OCI-LY7 (cell line): ENCODE data around the gene GPD2. TPM values are rescaled to one million over a fixed set of nuclear protein-coding genes. Genes with fewer than 3 reads are reported as not detected.

Source experiments
- BruUV-seq: library from RNA; stranded (reverse); fragments of 400-500 nt; replicated peaks from 2 replicates; lab custom pipeline; 2021; lab: Mats Ljungman, UMichigan
- CTCF ChIA-PET: fragments of 300-600 bp; sonication (Branson Sonifier 250); formaldehyde crosslinking; loops from one replicate; lab custom pipeline; 2022; ENCODE audit warnings: antibody characterized with exemption; ENCODE audit not compliant: unreplicated experiment; lab: Charles Lee
- POLR2A ChIA-PET: fragments of 300-600 bp; sonication (Branson Sonifier 250); formaldehyde crosslinking; loops from one replicate; lab custom pipeline; 2022; ENCODE audit warnings: antibody characterized with exemption; lab: Charles Lee
- DNase-seq: peaks from one replicate; pipeline ENCODE4 v3.0.0-alpha.2; 2015; ENCODE audit warnings: low spot score
- H2AFZ ChIP-seq: fragments of 200-600 bp; sonication (generic), shearing (Covaris generic); 2 replicates; pipeline ENCODE4 v1.6.1; 2014; ENCODE audit warnings: mild to moderate bottlenecking, antibody characterized with exemption, low read length, moderate library complexity
- H3K27ac ChIP-seq: fragments of 200-600 bp; sonication (generic); 2 replicates; pipeline ENCODE4 v1.5.1; 2014; ENCODE audit warnings: mixed run types, low read depth, mild to moderate bottlenecking, moderate library complexity, low read length, inconsistent platforms; ENCODE audit not compliant: poor library complexity, severe bottlenecking
- H3K36me3 ChIP-seq: fragments of 200-600 bp; sonication (generic); 2 replicates; pipeline ENCODE4 v1.6.1; 2014; ENCODE audit warnings: mild to moderate bottlenecking, antibody characterized with exemption, low read length, moderate library complexity, mixed read lengths; ENCODE audit not compliant: insufficient read depth
- H3K4me1 ChIP-seq: fragments of 200-600 bp; sonication (generic); 2 replicates; pipeline ENCODE4 v1.5.1; 2014; ENCODE audit warnings: mild to moderate bottlenecking, low read length; ENCODE audit not compliant: insufficient read depth, poor library complexity, severe bottlenecking
- H3K4me2 ChIP-seq: fragments of 200-600 bp; sonication (generic); 2 replicates; pipeline ENCODE4 v1.6.1; 2014; ENCODE audit warnings: mild to moderate bottlenecking, low read length
- H3K4me3 ChIP-seq: fragments of 200-600 bp; sonication (generic); 2 replicates; pipeline ENCODE4 v1.5.1; 2014; ENCODE audit warnings: mild to moderate bottlenecking, low read depth, low read length; ENCODE audit not compliant: poor library complexity, severe bottlenecking
- H3K79me2 ChIP-seq: fragments of 200-600 bp; sonication (generic); 2 replicates; pipeline ENCODE4 v1.6.1; 2016; ENCODE audit warnings: low read depth, mild to moderate bottlenecking, low read length, moderate library complexity, mixed read lengths; ENCODE audit not compliant: insufficient read depth
- H3K9me2 ChIP-seq: fragments of 200-600 bp; sonication (generic); 2 replicates; pipeline ENCODE4 v1.6.1; 2016; ENCODE audit warnings: mild to moderate bottlenecking, low read length, mixed read lengths; ENCODE audit not compliant: insufficient read depth
- H3K9me3 ChIP-seq: fragments of 200-600 bp; sonication (generic); 2 replicates; pipeline ENCODE4 v1.6.1; 2014; ENCODE audit warnings: mild to moderate bottlenecking, mixed run types, low read length, mixed read lengths
- H4K20me1 ChIP-seq: fragments of 200-600 bp; sonication (generic); 2 replicates; pipeline ENCODE4 v1.6.1; 2014; ENCODE audit warnings: mild to moderate bottlenecking, antibody characterized with exemption, low read length, moderate library complexity, mixed read lengths; ENCODE audit not compliant: insufficient read depth
- CTCF ChIP-seq: fragments of 200-600 bp; sonication (generic); conservative IDR thresholded peaks from 2 replicates; pipeline ENCODE4 v1.5.1; 2014; ENCODE audit warnings: mild to moderate bottlenecking, antibody characterized with exemption, low read length, moderate library complexity, mixed read lengths
- EZH2phosphoT487 ChIP-seq: fragments of 200-600 bp; sonication (generic); IDR thresholded peaks from 2 replicates; pipeline ENCODE4 v1.6.1; 2018; ENCODE audit warnings: low read depth, borderline replicate concordance, mild to moderate bottlenecking, mixed run types, antibody characterized with exemption, low read length, moderate library complexity, mixed read lengths
- intact Hi-C: fragments of 100-400 bp; cut with micrococcal nuclease; formaldehyde crosslinking; loops from one replicate; pipeline ENCODE4 v1.10.0; 2022; ENCODE audit not compliant: unreplicated experiment
- total RNA-seq, 2 experiments: library from RNA; depleted of rRNA in 1 of 2; stranded (reverse); fragments of >200 nt in 1 of 2; shearing (Covaris generic) in 1 of 2; gene quantifications; 2 replicates each; pipeline ENCODE4 v1.2.3, GENCODE V29; 2014 to 2022

The GPD2 gene
- total RNA-seq, 2 experiments from 2014 or later: 6.6 to 20.2 TPM

DNA sequence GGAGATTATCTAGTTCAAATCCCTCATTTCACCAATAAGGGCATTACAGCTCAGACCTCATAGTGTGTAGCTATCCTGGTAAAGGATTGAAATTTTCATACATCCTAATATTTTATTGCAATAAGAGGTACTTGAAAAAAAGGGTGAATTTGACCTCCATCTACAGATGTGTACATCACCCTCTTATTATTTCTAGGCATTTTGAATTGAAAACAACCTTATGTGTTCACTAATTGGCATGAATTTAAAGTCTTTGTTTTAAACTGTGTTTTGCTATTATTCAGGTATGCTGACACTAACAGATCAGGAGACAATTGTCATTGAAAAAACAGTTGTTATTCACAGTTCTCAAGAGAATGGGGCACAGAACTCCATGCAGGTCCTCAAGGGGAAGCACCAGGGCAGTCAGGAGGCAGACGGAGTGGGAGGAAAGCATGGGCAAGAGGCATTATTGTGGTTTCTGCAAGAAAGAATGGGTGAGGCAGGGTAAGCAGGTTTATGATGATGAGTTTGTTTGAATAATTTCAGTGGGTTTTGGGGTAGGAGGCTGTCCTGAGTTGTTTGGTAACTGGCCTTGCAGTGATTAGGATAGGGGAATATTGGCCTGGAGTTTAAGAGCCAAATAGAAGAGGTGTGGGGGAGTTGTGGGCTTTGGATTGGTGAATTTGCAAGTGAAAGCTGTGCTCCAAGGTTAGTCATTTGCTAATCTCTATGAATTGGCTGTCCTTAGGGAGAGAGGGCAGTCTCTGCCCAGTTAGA is 194.6 kb downstream of the GPD2 start:
- Histone ChIP-seq H3K4me1 (no peaks in the 10 kb centered on the region), H2AFZ (no peak overlapping the region), H3K9me2 (no peaks in the 10 kb centered on the region), H3K9me3 (no peaks in the 10 kb centered on the region), H4K20me1 (no peaks in the 10 kb centered on the region), H3K27ac (no peak overlapping the region), H3K79me2 (no peaks in the 10 kb centered on the region), H3K4me2 (no peak overlapping the region), H3K36me3 (no peaks in the 10 kb centered on the region), H3K4me3 (no peak overlapping the region)
- no peak for TF ChIP-seq CTCF
- TF ChIP-seq EZH2phosphoT487: no peak
- BruUV-seq: no TSS peak
- DNase-seq: no peak
- ChIA-PET CTCF (no interaction called here), POLR2A (interaction anchor here (1.0 kb wide), 1 partner anchor 15 kb away, joined by 3 read pairs; no protein-coding TSS in a partner anchor)
- intact Hi-C loops: no loop called here

DNA sequence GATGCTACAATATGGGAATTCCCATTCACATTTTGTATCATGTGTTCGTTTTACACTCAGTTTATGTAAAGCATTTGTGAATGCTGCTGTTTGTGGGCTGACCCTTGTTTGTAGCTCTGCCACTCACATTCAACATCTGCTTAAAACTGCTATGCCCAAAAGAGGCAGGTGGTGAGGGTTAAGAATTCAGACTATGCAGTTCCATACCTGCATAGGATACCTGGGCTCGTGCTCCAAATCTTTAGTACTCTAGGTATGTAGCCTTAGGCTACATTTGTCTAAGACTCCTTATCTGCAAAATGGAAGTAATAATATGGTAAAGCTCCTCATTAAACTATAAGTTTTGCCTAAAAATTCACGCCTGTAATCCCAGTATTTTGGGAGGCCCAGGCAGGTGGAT is 199.5 kb downstream of the GPD2 start:
- no peaks in the 10 kb centered on the region for H4K20me1 ChIP-seq
- BruUV-seq: no TSS peak
- no peak overlapping the region for H3K4me2 ChIP-seq
- ChIA-PET POLR2A (interaction anchor here (0.6 to 1.5 kb wide), 4 partner anchors 9 to 371 kb away, joined by 3 read pairs; no protein-coding TSS in a partner anchor), CTCF (no interaction called here)
- H3K4me1 ChIP-seq: no peaks in the 10 kb centered on the region
- no peaks in the 10 kb centered on the region for H3K79me2 ChIP-seq
- H3K9me3 ChIP-seq: 0 out of 2 replicates have a peak, but pooled peaks cover 5% of the 10 kb centered on the region
- intact Hi-C loops: no loop called here
- no peak overlapping the region for H2AFZ ChIP-seq
- no peak for TF ChIP-seq CTCF
- TF ChIP-seq EZH2phosphoT487: no peak
- H3K4me3 ChIP-seq: no peak overlapping the region
- H3K27ac ChIP-seq: no peak overlapping the region
- no peaks in the 10 kb centered on the region for H3K9me2 ChIP-seq
- no peak for DNase-seq
- H3K36me3 ChIP-seq: no peaks in the 10 kb centered on the region

Other genes starting within 250 kb of the GPD2 start
- not detected in 2 replicates for gene NR4A2, start 103.7 kb upstream of the GPD2 start, total RNA-seq (2014; rRNA removed; shearing (Covaris generic))
- 0.13 and 0.59 TPM in 2 replicates for gene NR4A2, start 103.7 kb upstream of the GPD2 start, total RNA-seq (2022)